GM12873 (cell line): Measurements from ENCODE around the gene SH3D19.

Experiments used
- CTCF ChIP-seq: IDR thresholded peaks from 2 replicates; pipeline ENCODE4 v1.5.1; 2012; ENCODE audit warnings: low read depth, mild to moderate bottlenecking, moderate library complexity, low read length, control low read depth; ENCODE audit not compliant: insufficient read depth; ENCODE audit errors: missing control alignments

SH3D19 gene

GRCh38 chr4:151310124-151310728, 15.2 kb downstream of the SH3D19 start:
- TF ChIP-seq CTCF, result no peak

GRCh38 chr4:151304755-151305154, 20.6 kb downstream of the SH3D19 start:
- TF ChIP-seq CTCF, result no peak

GRCh38 chr4:151304226-151304625, 21.2 kb downstream of the SH3D19 start:
- no peak for TF ChIP-seq CTCF

- no peak for TF ChIP-seq CTCF
These were observed 23.0 kb downstream of the SH3D19 start for GRCh38 chr4:151302432-151302831.

- TF ChIP-seq CTCF, result no peak
These were observed 28.2 kb downstream of the SH3D19 start for GRCh38 chr4:151297170-151297569.

- no peak for TF ChIP-seq CTCF
These were observed 29.2 kb downstream of the SH3D19 start for GRCh38 chr4:151296227-151296626.

GRCh38 chr4:151294833-151295496, 30.4 kb downstream of the SH3D19 start:
- TF ChIP-seq CTCF, result no peak
